OCI-LY7 (cell line): ENCODE results near the gene RPS6KL1. TPM values are rescaled to one million over a fixed set of nuclear protein-coding genes. Genes with fewer than 3 reads are reported as not detected.

Source experiments
- BruUV-seq: library from RNA; stranded (reverse); fragments of 400-500 nt; replicated peaks from 2 replicates; lab custom pipeline; 2021; lab: Mats Ljungman, UMichigan
- CTCF ChIA-PET: fragments of 300-600 bp; sonication (Branson Sonifier 250); formaldehyde crosslinking; loops from one replicate; lab custom pipeline; 2022; ENCODE audit warnings: antibody characterized with exemption; ENCODE audit not compliant: unreplicated experiment; lab: Charles Lee
- POLR2A ChIA-PET: fragments of 300-600 bp; sonication (Branson Sonifier 250); formaldehyde crosslinking; loops from one replicate; lab custom pipeline; 2022; ENCODE audit warnings: antibody characterized with exemption; lab: Charles Lee
- DNase-seq: peaks from one replicate; pipeline ENCODE4 v3.0.0-alpha.2; 2015; ENCODE audit warnings: low spot score
- H2AFZ ChIP-seq: fragments of 200-600 bp; sonication (generic), shearing (Covaris generic); 2 replicates; pipeline ENCODE4 v1.6.1; 2014; ENCODE audit warnings: mild to moderate bottlenecking, antibody characterized with exemption, low read length, moderate library complexity
- H3K27ac ChIP-seq: fragments of 200-600 bp; sonication (generic); 2 replicates; pipeline ENCODE4 v1.5.1; 2014; ENCODE audit warnings: mixed run types, low read depth, mild to moderate bottlenecking, moderate library complexity, low read length, inconsistent platforms; ENCODE audit not compliant: poor library complexity, severe bottlenecking
- H3K36me3 ChIP-seq: fragments of 200-600 bp; sonication (generic); 2 replicates; pipeline ENCODE4 v1.6.1; 2014; ENCODE audit warnings: mild to moderate bottlenecking, antibody characterized with exemption, low read length, moderate library complexity, mixed read lengths; ENCODE audit not compliant: insufficient read depth
- H3K4me1 ChIP-seq: fragments of 200-600 bp; sonication (generic); 2 replicates; pipeline ENCODE4 v1.5.1; 2014; ENCODE audit warnings: mild to moderate bottlenecking, low read length; ENCODE audit not compliant: insufficient read depth, poor library complexity, severe bottlenecking
- H3K4me2 ChIP-seq: fragments of 200-600 bp; sonication (generic); 2 replicates; pipeline ENCODE4 v1.6.1; 2014; ENCODE audit warnings: mild to moderate bottlenecking, low read length
- H3K4me3 ChIP-seq: fragments of 200-600 bp; sonication (generic); 2 replicates; pipeline ENCODE4 v1.5.1; 2014; ENCODE audit warnings: mild to moderate bottlenecking, low read depth, low read length; ENCODE audit not compliant: poor library complexity, severe bottlenecking
- H3K79me2 ChIP-seq: fragments of 200-600 bp; sonication (generic); 2 replicates; pipeline ENCODE4 v1.6.1; 2016; ENCODE audit warnings: low read depth, mild to moderate bottlenecking, low read length, moderate library complexity, mixed read lengths; ENCODE audit not compliant: insufficient read depth
- H3K9me2 ChIP-seq: fragments of 200-600 bp; sonication (generic); 2 replicates; pipeline ENCODE4 v1.6.1; 2016; ENCODE audit warnings: mild to moderate bottlenecking, low read length, mixed read lengths; ENCODE audit not compliant: insufficient read depth
- H3K9me3 ChIP-seq: fragments of 200-600 bp; sonication (generic); 2 replicates; pipeline ENCODE4 v1.6.1; 2014; ENCODE audit warnings: mild to moderate bottlenecking, mixed run types, low read length, mixed read lengths
- H4K20me1 ChIP-seq: fragments of 200-600 bp; sonication (generic); 2 replicates; pipeline ENCODE4 v1.6.1; 2014; ENCODE audit warnings: mild to moderate bottlenecking, antibody characterized with exemption, low read length, moderate library complexity, mixed read lengths; ENCODE audit not compliant: insufficient read depth
- CTCF ChIP-seq: fragments of 200-600 bp; sonication (generic); conservative IDR thresholded peaks from 2 replicates; pipeline ENCODE4 v1.5.1; 2014; ENCODE audit warnings: mild to moderate bottlenecking, antibody characterized with exemption, low read length, moderate library complexity, mixed read lengths
- EZH2phosphoT487 ChIP-seq: fragments of 200-600 bp; sonication (generic); IDR thresholded peaks from 2 replicates; pipeline ENCODE4 v1.6.1; 2018; ENCODE audit warnings: low read depth, borderline replicate concordance, mild to moderate bottlenecking, mixed run types, antibody characterized with exemption, low read length, moderate library complexity, mixed read lengths
- intact Hi-C: fragments of 100-400 bp; cut with micrococcal nuclease; formaldehyde crosslinking; loops from one replicate; pipeline ENCODE4 v1.10.0; 2022; ENCODE audit not compliant: unreplicated experiment
- total RNA-seq, 2 experiments: library from RNA; depleted of rRNA in 1 of 2; stranded (reverse); fragments of >200 nt in 1 of 2; shearing (Covaris generic) in 1 of 2; gene quantifications; 2 replicates each; pipeline ENCODE4 v1.2.3, GENCODE V29; 2014 to 2022

Gene RPS6KL1
- total RNA-seq, 2 experiments from 2014 or later, result 6.1 to 15.3 TPM

GRCh38 chr14:74951443-74952179, 28.6 kb upstream of the RPS6KL1 start:
- ChIA-PET CTCF (no interaction called here), POLR2A (interaction anchor here (0.6 kb wide), 1 partner anchor 536 kb away, joined by 3 read pairs; no protein-coding TSS in a partner anchor)

GRCh38 chr14:74950795-74951442, 27.9 kb upstream of the RPS6KL1 start:
- Histone ChIP-seq H3K9me3 (no peaks in the 10 kb centered on the region), H3K36me3 (no peaks in the 10 kb centered on the region), H3K79me2 (no peaks in the 10 kb centered on the region), H3K9me2 (no peaks in the 10 kb centered on the region), H3K27ac (no peak overlapping the region), H3K4me2 (no peak overlapping the region), H3K4me3 (no peak overlapping the region), H3K4me1 (peaks cover 14% of the 10 kb centered on the region), H4K20me1 (no peaks in the 10 kb centered on the region), H2AFZ (no peak overlapping the region)
- CTCF ChIA-PET, result no interaction called here
- intact Hi-C loops, result no loop called here
- no TSS peak for BruUV-seq
- no peak for TF ChIP-seq CTCF
- TF ChIP-seq EZH2phosphoT487, result no peak
- POLR2A ChIA-PET, result no interaction called here
- DNase-seq, result no peak

More at GRCh38 chr14:74951443-74952179, 28.6 kb upstream of the RPS6KL1 start:
- DNase-seq, result no peak
- TF ChIP-seq CTCF (no peak), EZH2phosphoT487 (no peak)
- no peaks in the 10 kb centered on the region for H3K9me3 ChIP-seq
- no peaks in the 10 kb centered on the region for H3K36me3 ChIP-seq
- no peaks in the 10 kb centered on the region for H4K20me1 ChIP-seq
- no peak overlapping the region for H3K27ac ChIP-seq
- no peak overlapping the region for H3K4me2 ChIP-seq
- intact Hi-C loops, result no loop called here
- BruUV-seq, result no TSS peak
- no peaks in the 10 kb centered on the region for H3K79me2 ChIP-seq
- H3K9me2 ChIP-seq, result no peaks in the 10 kb centered on the region
- H2AFZ ChIP-seq, result no peak overlapping the region
- H3K4me3 ChIP-seq, result no peak overlapping the region
- peaks cover 7% of the 10 kb centered on the region for H3K4me1 ChIP-seq
